ENCODE results near the gene RIBC2. TPM values are rescaled to one million over a fixed set of nuclear protein-coding genes. Genes with fewer than 3 reads are reported as not detected.

RIBC2 gene
- total and polyA plus RNA-seq, 2 of the 13 experiments (the other 11 are each of a cell fraction or from before 2014, with no cell fraction given) = 0.55 TPM; not detected in 1

GRCh38 chr22:45430871-45431270 is 17.4 kb downstream of the RIBC2 start:
- Histone ChIP-seq H3K27ac (ENCODE audit: extremely low read length, insufficient read depth, low read length) (no peak overlapping the region), H3K9me3 (ENCODE audit: low read length) (no peaks in the 10 kb centered on the region), H3K4me1 (ENCODE audit: insufficient read depth, low read length) (peaks cover 30% of the 10 kb centered on the region), H3K4me2 (ENCODE audit: low read depth, low read length) (no peak overlapping the region), H3K27me3 (ENCODE audit: control insufficient read depth in 1 of 2, insufficient read depth in 2 of 2, low read length in 2 of 2) (peaks cover 5 to 23% of the 10 kb centered on the region in 2 experiments; a peak in 4 of 5 replicates), H3K4me3 (replicated peaks in 1 of 3; ENCODE audit: insufficient read depth in 1 of 3, low read depth in 2 of 3, low read length in 3 of 3) (no peak overlapping the region), H2AFZ (ENCODE audit: low read length) (no peak overlapping the region), H4K20me1 (ENCODE audit: insufficient read depth, low read length) (no peaks in the 10 kb centered on the region), H3K36me3 (replicated peaks in 1 of 2; ENCODE audit: control insufficient read depth in 1 of 2, insufficient read depth in 2 of 2, low read length in 2 of 2) (no peaks in the 10 kb centered on the region), H3K9ac (ENCODE audit: insufficient read depth, low read depth, low read length) (no peak overlapping the region), H3K79me2 (ENCODE audit: insufficient read depth, low read length) (no peaks in the 10 kb centered on the region)
- WGBS (ENCODE audit: low lambda C conversion rate) = 73% methylated on average over 18 of the region's 19 CpGs
- intact Hi-C loops (cut with micrococcal nuclease; ENCODE audit: unreplicated experiment) = no loop called here
- no peak for FAIRE-seq
- in situ Hi-C loops (cut with HindIII; ENCODE audit: extremely low pct_ligation_motif_present, low pct_unique_long_range_greater_than_20kb) = loop anchor here (5.0 kb wide), 1 partner anchor 164 kb away; no protein-coding TSS in a partner anchor
- no TSS peak for BruUV-seq (replicated peaks)
- POLR2A ChIA-PET = no interaction called here
- no peak for ATAC-seq
- TF ChIP-seq PPARG (CRISPR knock-in tag; conservative IDR thresholded peaks at IDR 0.05) (no peak), SOX5 (CRISPR knock-in tag; IDR thresholded peaks at IDR 0.05; ENCODE audit: borderline replicate concordance) (no peak), ESRRA (CRISPR knock-in tag; IDR thresholded peaks at IDR 0.05; ENCODE audit: low read depth) (no peak), ZNF263 (CRISPR knock-in tag; IDR thresholded peaks at IDR 0.05) (no peak), ZNF430 (CRISPR knock-in tag; IDR thresholded peaks at IDR 0.05) (no peak), PATZ1 (CRISPR knock-in tag; IDR thresholded peaks at IDR 0.05) (no peak), ZNF343 (CRISPR knock-in tag; IDR thresholded peaks at IDR 0.05) (no peak), ZNF138 (CRISPR knock-in tag; IDR thresholded peaks at IDR 0.05; ENCODE audit: low read depth) (no peak), E2F1 (CRISPR knock-in tag; IDR thresholded peaks at IDR 0.05) (no peak), ZNF563 (CRISPR knock-in tag; IDR thresholded peaks at IDR 0.05) (no peak), MTERF4 (CRISPR knock-in tag; IDR thresholded peaks at IDR 0.05) (no peak), FOXO1 (CRISPR knock-in tag; IDR thresholded peaks at IDR 0.05) (no peak)
- CTCF ChIA-PET (ENCODE audit: low intra/inter-chr PET ratio, low total read pairs) = no interaction called here
- DNase-seq (ENCODE audit: low spot score) = no peak

All from HepG2 (cell line).